Measurements from ENCODE around the gene WDR18.

The WDR18 gene

GRCh38 chr19:976476-976875, 7.7 kb upstream of the WDR18 start:
- no peak overlapping the region for H3K4me3 ChIP-seq (ENCODE audit: low read depth, low read length)
- no peak for DNase-seq (ENCODE audit: low read depth)
- TF ChIP-seq CTCF (IDR thresholded peaks at IDR 0.05; ENCODE audit: insufficient read depth, low read depth, low read length, missing control alignments): no peak

GRCh38 chr19:977058-977464, 7.1 kb upstream of the WDR18 start:
- no peak for DNase-seq (ENCODE audit: low read depth)
- no peak for TF ChIP-seq CTCF (IDR thresholded peaks at IDR 0.05; ENCODE audit: insufficient read depth, low read depth, low read length, missing control alignments)
- H3K4me3 ChIP-seq (ENCODE audit: low read depth, low read length): no peak overlapping the region

GRCh38 chr19:979318-979741, 4.8 kb upstream of the WDR18 start:
- H3K4me3 ChIP-seq (ENCODE audit: low read depth, low read length): no peak overlapping the region
- peak; percentile 47 for DNase-seq (ENCODE audit: low read depth)
- no peak for TF ChIP-seq CTCF (IDR thresholded peaks at IDR 0.05; ENCODE audit: insufficient read depth, low read depth, low read length, missing control alignments)

- DNase-seq (ENCODE audit: low read depth): no peak
- TF ChIP-seq CTCF (IDR thresholded peaks at IDR 0.05; ENCODE audit: insufficient read depth, low read depth, low read length, missing control alignments): no peak
- H3K4me3 ChIP-seq (ENCODE audit: low read depth, low read length): no peak overlapping the region
Observed at GRCh38 chr19:980133-980998, 3.8 kb upstream of the WDR18 start.

- H3K4me3 ChIP-seq (ENCODE audit: low read depth, low read length): no peak overlapping the region
- peak; percentile 83 for TF ChIP-seq CTCF (IDR thresholded peaks at IDR 0.05; ENCODE audit: insufficient read depth, low read depth, low read length, missing control alignments)
- DNase-seq (ENCODE audit: low read depth): peak; percentile 81
Observed at GRCh38 chr19:982567-983170, 1.5 kb upstream of the WDR18 start.

- TF ChIP-seq CTCF (IDR thresholded peaks at IDR 0.05; ENCODE audit: insufficient read depth, low read depth, low read length, missing control alignments): no peak
- H3K4me3 ChIP-seq (ENCODE audit: low read depth, low read length): no peak overlapping the region
Observed at GRCh38 chr19:986083-986482, 1.9 kb downstream of the WDR18 start.

More at GRCh38 chr19:986083-986482, 1.9 kb downstream of the WDR18 start:
- no peak for DNase-seq (ENCODE audit: low read depth)
